ENCODE measurements around the gene ITGA7.

- no peak for TF ChIP-seq POLR2AphosphoS5 (IDR thresholded peaks at IDR 0.05; ENCODE audit: insufficient read depth in 1 of 2, low read depth in 1 of 2)
- no peak for TF ChIP-seq CTCF (IDR thresholded peaks at IDR 0.05)
These were observed 9.3 kb downstream of the ITGA7 start for GRCh38 chr12:55698241-55698955.
